Hepatocyte (in vitro differentiated cells): Measurements from ENCODE around the gene CIDEA. TPM values are rescaled to one million over a fixed set of nuclear protein-coding genes. Genes with fewer than 3 reads are reported as not detected.

Experiments
- DNase-seq: peaks from one replicate; pipeline ENCODE4 v3.0.0-alpha.2; 2016; ENCODE audit warnings: low spot score
- H2AFZ ChIP-seq: fragments of 200-600 bp; sonication (generic); 2 replicates; pipeline ENCODE4 v1.6.0; 2016; ENCODE audit warnings: antibody characterized with exemption, mild to moderate bottlenecking
- H3K27ac ChIP-seq: fragments of 200-600 bp; sonication (generic); 2 replicates; pipeline ENCODE4 v1.5.1; 2016; ENCODE audit warnings: mild to moderate bottlenecking
- H3K27me3 ChIP-seq: fragments of 200-600 bp; sonication (generic); 2 replicates; pipeline ENCODE4 v1.6.1; 2016
- H3K36me3 ChIP-seq: fragments of 200-600 bp; sonication (generic); replicated peaks from 2 replicates; pipeline ENCODE4 v1.5.1; 2016; ENCODE audit warnings: low read depth; ENCODE audit not compliant: insufficient read depth
- H3K4me1 ChIP-seq: fragments of 200-600 bp; sonication (generic); 2 replicates; pipeline ENCODE4 v1.5.1; 2016; ENCODE audit warnings: mild to moderate bottlenecking, moderate library complexity; ENCODE audit not compliant: insufficient read depth
- H3K4me2 ChIP-seq: fragments of 200-600 bp; sonication (generic); 2 replicates; pipeline ENCODE4 v1.6.0; 2016
- H3K4me3 ChIP-seq: fragments of 200-600 bp; sonication (generic); 2 replicates; pipeline ENCODE4 v1.5.1; 2016; ENCODE audit warnings: mild to moderate bottlenecking
- H3K79me2 ChIP-seq: fragments of 200-600 bp; sonication (generic); 2 replicates; pipeline ENCODE4 v1.6.0; 2017; ENCODE audit warnings: mild to moderate bottlenecking
- H3K9me2 ChIP-seq: fragments of 200-600 bp; sonication (generic); replicated peaks from 2 replicates; pipeline ENCODE4 v1.6.0; 2017; ENCODE audit warnings: mild to moderate bottlenecking; ENCODE audit not compliant: insufficient read depth
- H3K9me3 ChIP-seq: fragments of 200-600 bp; sonication (generic); 2 replicates; pipeline ENCODE4 v1.5.1; 2016; ENCODE audit warnings: low read depth, mild to moderate bottlenecking
- H4K20me1 ChIP-seq: fragments of 200-600 bp; sonication (generic); 2 replicates; pipeline ENCODE4 v1.6.0; 2016; ENCODE audit warnings: mild to moderate bottlenecking; ENCODE audit not compliant: insufficient read depth, poor library complexity, severe bottlenecking
- CTCF ChIP-seq: fragments of 200-600 bp; sonication (generic); IDR thresholded peaks from 2 replicates; pipeline ENCODE4 v1.5.1; 2016; ENCODE audit warnings: antibody characterized with exemption, mild to moderate bottlenecking; ENCODE audit not compliant: poor library complexity
- EZH2 ChIP-seq: fragments of 200-600 bp; sonication (generic); IDR thresholded peaks from 2 replicates; pipeline ENCODE4 v1.6.1; 2016; ENCODE audit warnings: antibody characterized with exemption, mild to moderate bottlenecking, borderline replicate concordance
- EZH2phosphoT487 ChIP-seq: fragments of 200-600 bp; sonication (generic); IDR thresholded peaks from one replicate; pipeline ENCODE4 v1.6.1; 2018; ENCODE audit warnings: antibody characterized with exemption, mild to moderate bottlenecking, low read depth, moderate library complexity; ENCODE audit not compliant: unreplicated experiment, severe bottlenecking
- WGBS: methylation state at CpG from one replicate; pipeline ENCODE4 v1.1.6; 2016; ENCODE audit warnings: low lambda C conversion rate; ENCODE audit errors: missing lambda C conversion rate; 5-methylcytosine and 5-hydroxymethylcytosine counted together
- polyA plus RNA-seq: library from polyadenylated mRNA; unstranded; fragments of >200 nt; fragmentation: Nextera tagmentation; extraction: Ambion mirVana; gene quantifications from 2 replicates; pipeline ENCODE4 v1.2.1, GENCODE V29; 2016
- total RNA-seq: library from RNA; depleted of rRNA; stranded (reverse); fragments of >200 nt; gene quantifications from 2 replicates; pipeline ENCODE4 v1.2.3, GENCODE V29; 2014

The CIDEA gene
- total and polyA plus RNA-seq, 2 experiments from 2014 or later, result not detected

GRCh38 chr18:12257996-12258718, 4.0 kb downstream of the CIDEA start:
- H3K27ac ChIP-seq, result no peak overlapping the region
- DNase-seq, result no peak
- H3K27me3 ChIP-seq, result peaks cover 51% of the 10 kb centered on the region
- no peak overlapping the region for H3K4me3 ChIP-seq
- no peaks in the 10 kb centered on the region for H3K79me2 ChIP-seq
- H2AFZ ChIP-seq, result no peak overlapping the region
- no peaks in the 10 kb centered on the region for H3K9me3 ChIP-seq
- no peaks in the 10 kb centered on the region for H3K9me2 ChIP-seq
- 89% methylated on average over 21 of the region's 21 CpGs for WGBS
- no peaks in the 10 kb centered on the region for H3K36me3 ChIP-seq
- peaks cover 13% of the 10 kb centered on the region for H3K4me1 ChIP-seq
- no peak overlapping the region for H3K4me2 ChIP-seq
- TF ChIP-seq CTCF, result no peak
- TF ChIP-seq EZH2, result no peak
- no peak for TF ChIP-seq EZH2phosphoT487
- no peaks in the 10 kb centered on the region for H4K20me1 ChIP-seq

- DNase-seq, result no peak
- 93% methylated on average over 29 of the region's 29 CpGs for WGBS
- Histone ChIP-seq H3K4me1 (peaks cover 5% of the 10 kb centered on the region), H3K9me3 (no peaks in the 10 kb centered on the region), H4K20me1 (no peaks in the 10 kb centered on the region), H3K27ac (no peak overlapping the region), H3K4me3 (no peak overlapping the region), H3K27me3 (peaks cover 45% of the 10 kb centered on the region), H2AFZ (no peak overlapping the region), H3K36me3 (no peaks in the 10 kb centered on the region), H3K9me2 (no peaks in the 10 kb centered on the region), H3K4me2 (no peak overlapping the region), H3K79me2 (no peaks in the 10 kb centered on the region)
- TF ChIP-seq EZH2phosphoT487 (no peak), EZH2 (no peak), CTCF (no peak)
These were observed 4.9 kb downstream of the CIDEA start for GRCh38 chr18:12258719-12259705.

- H2AFZ ChIP-seq, result no peak overlapping the region
- H3K79me2 ChIP-seq, result no peaks in the 10 kb centered on the region
- H3K4me2 ChIP-seq, result no peak overlapping the region
- H3K4me3 ChIP-seq, result no peak overlapping the region
- H3K9me3 ChIP-seq, result no peaks in the 10 kb centered on the region
- no peak for DNase-seq
- no peaks in the 10 kb centered on the region for H3K36me3 ChIP-seq
- no peaks in the 10 kb centered on the region for H3K4me1 ChIP-seq
- no peaks in the 10 kb centered on the region for H4K20me1 ChIP-seq
- no peak overlapping the region for H3K27ac ChIP-seq
- TF ChIP-seq EZH2phosphoT487 (no peak), CTCF (no peak), EZH2 (no peak)
- no peaks in the 10 kb centered on the region for H3K9me2 ChIP-seq
- peaks cover 9% of the 10 kb centered on the region for H3K27me3 ChIP-seq
- 89% methylated on average over 8 of the region's 8 CpGs for WGBS
These were observed 8.6 kb downstream of the CIDEA start for GRCh38 chr18:12262748-12263147.
